ENCODE data around the gene KCNH1.

The KCNH1 gene

GRCh38 chr1:210726621-210727020 lies 407.3 kb downstream of the KCNH1 start:
- DNase-seq (ENCODE audit: low read depth, low spot score): peak; percentile 17

- no peak for DNase-seq (ENCODE audit: low read depth, low spot score)
Observed at GRCh38 chr1:210724768-210725167, 409.2 kb downstream of the KCNH1 start.

- DNase-seq (ENCODE audit: low read depth, low spot score): no peak
Observed at GRCh38 chr1:210723646-210724045, 410.3 kb downstream of the KCNH1 start.

- no peak for DNase-seq (ENCODE audit: low read depth, low spot score)
Observed at GRCh38 chr1:210722410-210723081, 411.4 kb downstream of the KCNH1 start.

GRCh38 chr1:210715072-210715471 lies 418.9 kb downstream of the KCNH1 start:
- DNase-seq (ENCODE audit: low read depth, low spot score): no peak

GRCh38 chr1:210711825-210712612 lies 421.9 kb downstream of the KCNH1 start:
- DNase-seq (ENCODE audit: low read depth, low spot score): no peak

- DNase-seq (ENCODE audit: low read depth, low spot score): no peak
Observed at GRCh38 chr1:210709701-210710100, 424.2 kb downstream of the KCNH1 start.

- no peak for DNase-seq (ENCODE audit: low read depth, low spot score)
Observed at GRCh38 chr1:210707300-210708240, 426.4 kb downstream of the KCNH1 start.

GRCh38 chr1:210706246-210706645 lies 427.7 kb downstream of the KCNH1 start:
- no peak for DNase-seq (ENCODE audit: low read depth, low spot score)

- DNase-seq (ENCODE audit: low read depth, low spot score): no peak
Observed at GRCh38 chr1:210705086-210705485, 428.9 kb downstream of the KCNH1 start.

- no peak for DNase-seq (ENCODE audit: low read depth, low spot score)
Observed at GRCh38 chr1:210703593-210703992, 430.4 kb downstream of the KCNH1 start.

GRCh38 chr1:210702506-210702905 lies 431.4 kb downstream of the KCNH1 start:
- DNase-seq (ENCODE audit: low read depth, low spot score): no peak

GRCh38 chr1:210700511-210700910 lies 433.4 kb downstream of the KCNH1 start:
- no peak for DNase-seq (ENCODE audit: low read depth, low spot score)

- no peak for DNase-seq (ENCODE audit: low read depth, low spot score)
Observed at GRCh38 chr1:210700083-210700482, 433.9 kb downstream of the KCNH1 start.

GRCh38 chr1:210698661-210699060 lies 435.3 kb downstream of the KCNH1 start:
- DNase-seq (ENCODE audit: low read depth, low spot score): no peak

GRCh38 chr1:210697185-210697584 lies 436.8 kb downstream of the KCNH1 start:
- DNase-seq (ENCODE audit: low read depth, low spot score): no peak

GRCh38 chr1:210696709-210697108 lies 437.2 kb downstream of the KCNH1 start:
- DNase-seq (ENCODE audit: low read depth, low spot score): no peak

- no peak for DNase-seq (ENCODE audit: low read depth, low spot score)
Observed at GRCh38 chr1:210695026-210695425, 438.9 kb downstream of the KCNH1 start.

GRCh38 chr1:210692796-210693195 lies 441.2 kb downstream of the KCNH1 start:
- DNase-seq (ENCODE audit: low read depth, low spot score): no peak

GRCh38 chr1:210691039-210691610 lies 442.8 kb downstream of the KCNH1 start:
- DNase-seq (ENCODE audit: low read depth, low spot score): no peak

GRCh38 chr1:210690236-210690635 lies 443.7 kb downstream of the KCNH1 start:
- no peak for DNase-seq (ENCODE audit: low read depth, low spot score)

- no peak for DNase-seq (ENCODE audit: low read depth, low spot score)
Observed at GRCh38 chr1:210689826-210690225, 444.1 kb downstream of the KCNH1 start.
